Renal pelvis (tissue), 4 donors: Measurements from ENCODE around the gene SIGLEC5. TPM values are rescaled to one million over a fixed set of nuclear protein-coding genes. Genes with fewer than 3 reads are reported as not detected.

Experiments used
- DNase-seq: peaks from one replicate; pipeline ENCODE4 v3.0.0-alpha.2; 2013
- polyA plus RNA-seq, 3 donors: library from polyadenylated mRNA; unstranded; fragments of 120-200 nt; gene quantifications; one replicate each; pipeline ENCODE4 v1.2.1, GENCODE V29; 2013; ENCODE audit not compliant: insufficient read length in 3 of 3

The SIGLEC5 gene
- polyA plus RNA-seq, 3 donors: 0.26 to 0.40 TPM; not detected in 1

GRCh38 chr19:51628153-51628939, 1.9 kb downstream of the SIGLEC5 start:
- DNase-seq: no peak

GRCh38 chr19:51627491-51628138, 2.6 kb downstream of the SIGLEC5 start:
- DNase-seq: no peak

- no peak for DNase-seq
Measured at GRCh38 chr19:51626675-51627074, 3.5 kb downstream of the SIGLEC5 start.

DNA sequence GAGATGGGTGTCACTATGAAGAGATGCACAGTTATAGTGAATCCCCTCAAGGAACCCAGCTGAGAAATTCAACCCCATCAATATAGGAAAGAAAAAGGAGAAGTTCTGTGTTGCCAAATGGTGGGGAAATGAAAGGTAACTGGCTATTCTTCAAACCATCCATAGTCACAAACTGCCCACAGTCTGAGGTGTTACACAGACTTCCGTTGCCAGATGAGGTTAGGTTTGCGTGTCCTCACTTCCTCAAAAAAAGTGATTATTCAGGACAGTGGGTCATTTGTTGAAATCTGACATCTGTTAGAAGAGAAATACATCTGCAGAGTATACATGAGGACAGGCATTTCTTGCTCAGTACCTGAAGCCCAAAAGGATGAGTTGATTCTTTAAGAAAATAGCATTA, 9.0 kb downstream of the SIGLEC5 start:
- DNase-seq: no peak

DNA sequence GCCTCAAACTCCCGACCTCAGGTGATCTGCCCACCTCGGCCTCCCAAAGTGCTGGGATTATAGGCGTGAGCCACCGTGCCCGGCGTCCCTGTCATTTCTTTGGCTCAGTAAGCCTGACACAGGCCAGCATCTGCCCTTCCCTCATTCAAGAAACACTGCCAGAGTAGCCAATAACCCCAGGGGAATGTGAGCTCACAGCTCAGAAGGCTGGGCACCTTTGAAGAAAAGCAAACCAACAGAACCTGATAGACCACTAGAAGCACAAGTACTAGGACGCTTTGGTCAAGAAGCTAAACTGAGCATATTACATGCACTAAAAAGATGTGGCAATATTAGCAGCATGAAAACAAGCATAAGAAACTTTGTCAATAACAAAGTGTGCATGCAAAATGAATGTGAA, 14.2 kb downstream of the SIGLEC5 start:
- no peak for DNase-seq

- no peak for DNase-seq
Measured at GRCh38 chr19:51614789-51615188, 15.4 kb downstream of the SIGLEC5 start.

DNA sequence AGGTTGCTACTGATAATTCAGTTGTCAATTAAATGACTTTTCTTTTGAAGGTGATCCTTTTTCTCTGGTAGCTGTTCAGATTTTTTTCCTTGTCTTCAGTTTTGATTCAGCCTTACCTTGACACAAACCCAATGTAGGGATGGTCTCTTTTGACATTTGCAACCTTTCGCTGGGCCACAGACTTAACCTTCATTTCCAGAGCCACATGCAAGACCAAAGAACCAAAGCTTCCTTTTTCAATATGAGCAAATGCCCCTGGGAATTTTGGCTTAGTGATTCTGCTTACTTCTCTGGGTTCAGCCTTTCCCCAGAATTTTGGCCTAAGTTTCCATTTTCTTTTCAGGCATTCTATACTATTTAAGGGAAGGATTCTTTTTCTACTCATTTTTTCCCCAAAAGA, 19.6 kb downstream of the SIGLEC5 start:
- no peak for DNase-seq

GRCh38 chr19:51607920-51608562, 22.2 kb downstream of the SIGLEC5 start:
- DNase-seq: peak; percentile 75

GRCh38 chr19:51607077-51607476, 23.1 kb downstream of the SIGLEC5 start:
- no peak for DNase-seq

- no peak for DNase-seq
Measured at GRCh38 chr19:51602189-51602854, 27.9 kb downstream of the SIGLEC5 start.

DNA sequence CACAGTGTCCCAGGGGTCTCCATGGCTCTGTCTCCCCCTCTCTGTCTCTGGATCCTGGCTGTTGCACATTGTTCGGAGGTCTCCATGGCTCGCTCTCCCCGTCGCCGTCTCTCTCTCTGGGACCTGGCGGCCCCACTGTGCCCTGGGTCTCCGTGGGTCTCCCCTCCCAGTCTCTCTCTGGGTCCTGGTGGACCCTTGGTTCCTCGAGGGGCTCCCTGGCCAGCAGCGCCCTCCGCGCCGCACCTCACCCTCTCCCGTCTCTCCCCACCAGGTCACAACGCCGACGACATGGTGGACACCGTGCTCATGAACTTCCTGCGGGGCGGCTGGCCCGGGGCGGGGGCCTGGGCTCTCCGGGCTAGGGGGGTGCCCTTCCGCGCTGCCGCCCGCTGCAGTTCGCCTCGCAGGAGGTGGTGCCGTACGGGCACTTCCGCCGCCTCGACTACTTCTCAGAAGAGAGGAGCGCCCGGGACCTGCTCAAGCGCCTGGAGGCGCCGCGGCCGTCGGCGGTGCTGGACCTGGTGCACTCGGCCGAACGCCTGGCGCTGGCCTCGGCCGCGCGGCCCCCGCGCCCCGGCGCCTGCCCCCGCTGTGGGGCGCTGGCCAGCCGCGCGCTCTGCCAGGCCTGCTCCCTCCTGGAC, 29.1 kb downstream of the SIGLEC5 start:
- no peak for DNase-seq

GRCh38 chr19:51599084-51599483, 31.1 kb downstream of the SIGLEC5 start:
- DNase-seq: no peak

- no peak for DNase-seq
Measured at GRCh38 chr19:51598159-51598915, 31.9 kb downstream of the SIGLEC5 start.

GRCh38 chr19:51595190-51596175, 34.7 kb downstream of the SIGLEC5 start:
- DNase-seq: no peak

DNA sequence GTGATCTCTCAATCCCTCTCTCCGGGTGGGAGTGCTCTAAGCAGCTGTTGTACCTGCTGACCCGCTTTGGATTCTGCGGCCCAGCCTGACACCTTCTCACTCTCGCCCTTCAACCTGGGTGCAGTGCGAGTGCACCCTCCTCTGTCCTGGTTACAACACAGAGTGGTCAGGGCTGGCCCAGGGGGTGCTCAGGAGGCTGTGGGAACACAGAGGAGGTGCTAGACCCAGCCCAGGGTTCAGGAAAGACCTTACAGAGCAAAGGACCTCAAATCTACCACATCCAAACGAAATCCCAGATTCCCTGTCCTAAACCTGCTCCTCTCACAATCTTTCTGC, 35.5 kb downstream of the SIGLEC5 start:
- DNase-seq: no peak

DNA sequence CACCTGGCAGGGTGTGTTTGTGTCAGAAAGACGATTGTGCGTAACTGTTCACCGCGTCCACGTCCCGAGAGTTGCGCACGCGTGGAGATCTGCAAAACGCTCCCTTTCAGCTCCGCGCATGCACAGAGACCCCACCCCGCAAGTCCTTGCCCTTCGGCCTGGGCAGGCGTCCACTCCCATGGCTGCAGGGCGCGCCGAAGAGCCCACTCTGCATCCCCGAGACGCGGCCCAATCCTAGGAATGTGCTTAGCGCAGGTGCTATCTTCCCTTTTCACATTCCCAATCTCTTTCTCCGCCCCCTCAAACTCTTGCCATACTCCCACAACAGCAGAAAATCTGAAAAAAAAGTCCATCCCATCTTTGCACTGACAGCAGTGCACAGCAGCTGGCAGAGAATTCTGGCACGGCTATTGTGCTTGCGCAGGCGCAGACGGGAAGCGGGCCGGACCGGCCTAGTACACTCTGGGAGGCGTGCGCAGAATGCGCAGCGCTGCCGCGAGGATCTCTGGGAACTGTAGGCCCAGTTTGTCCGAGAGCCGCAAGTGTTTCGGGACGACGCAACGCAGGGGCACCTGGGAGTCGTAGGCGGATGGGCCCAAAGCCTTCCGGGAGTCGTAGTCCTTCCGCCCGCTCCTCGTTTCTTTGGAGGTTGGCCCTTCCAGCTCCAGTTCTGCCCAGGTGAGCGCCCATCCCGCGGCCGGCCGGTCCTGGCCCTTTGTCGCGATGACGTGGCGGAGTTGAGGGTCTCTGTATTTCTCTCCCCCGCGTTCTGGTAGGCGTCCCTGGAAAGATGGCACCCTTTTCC, 36.0 kb downstream of the SIGLEC5 start:
- DNase-seq: peak; percentile 96

DNA sequence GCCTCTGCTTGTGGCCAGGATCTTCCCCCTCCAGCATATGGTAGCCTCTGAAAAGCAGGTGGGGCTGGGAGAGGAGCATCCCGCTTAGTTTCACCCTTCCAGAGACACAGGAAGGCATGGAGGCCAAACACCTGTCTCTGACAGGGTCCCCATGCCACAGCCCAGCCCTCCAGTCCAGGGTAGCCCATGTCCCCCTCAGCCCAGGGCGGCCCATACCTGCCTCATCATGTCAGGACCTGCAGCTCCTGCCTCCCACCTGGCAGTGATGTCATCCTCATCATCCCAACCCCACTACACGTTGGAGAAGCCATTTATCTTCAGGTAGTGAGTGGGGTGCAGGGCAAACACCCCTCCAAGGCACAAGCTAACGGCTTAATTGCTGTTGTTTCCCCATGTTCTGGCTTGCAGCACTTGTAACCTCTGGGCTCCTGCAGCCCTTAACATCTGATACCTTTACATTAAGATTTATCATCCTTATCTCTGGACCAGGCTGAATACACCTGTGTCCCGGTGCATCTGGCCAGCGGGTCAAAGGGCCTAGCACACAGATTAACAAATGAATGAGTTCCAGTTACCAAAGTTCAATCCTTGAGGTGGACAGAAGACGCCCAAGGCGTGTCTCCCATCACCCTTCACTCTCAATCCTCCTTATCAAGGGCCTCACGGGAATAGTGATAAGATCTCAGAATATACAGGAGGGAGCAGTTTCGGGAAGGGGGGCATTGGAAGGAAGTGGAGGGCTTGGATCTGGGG, 36.9 kb downstream of the SIGLEC5 start:
- no peak for DNase-seq

GRCh38 chr19:51592521-51592920, 37.7 kb downstream of the SIGLEC5 start:
- DNase-seq: no peak
